Uterus (tissue), 4 donors: Measurements from ENCODE around the gene COG3. TPM values are rescaled to one million over a fixed set of nuclear protein-coding genes. Genes with fewer than 3 reads are reported as not detected.

Source experiments
- DNase-seq, 2 donors: peaks; one replicate each; pipeline ENCODE4 v3.0.0-alpha.2; 2019 to 2020
- H3K27ac ChIP-seq, 2 donors: fragments of 200-600 bp; sonication (generic); 1 replicate in 1 of 2; 2 replicates in 1 of 2; pipeline ENCODE4 v1.5.1; 2016 to 2018
- H3K27me3 ChIP-seq, 2 donors: fragments of 200-600 bp; sonication (generic); one replicate each; pipeline ENCODE4 v1.5.1; 2018 to 2019; ENCODE audit warnings: control low read depth in 1 of 2
- H3K36me3 ChIP-seq, 2 donors: fragments of 200-600 bp; sonication (generic); one replicate each; pipeline ENCODE4 v1.5.1; 2019; ENCODE audit warnings: control low read depth in 1 of 2
- H3K4me1 ChIP-seq, 2 donors: fragments of 200-600 bp; sonication (generic); one replicate each; pipeline ENCODE4 v1.5.1; 2018 to 2019; ENCODE audit warnings: control low read depth in 1 of 2
- H3K4me3 ChIP-seq, 2 donors: fragments of 200-600 bp; sonication (generic); 1 replicate in 1 of 2; 2 replicates in 1 of 2; pipeline ENCODE4 v1.5.1; 2018 to 2019; ENCODE audit warnings: mild to moderate bottlenecking in 1 of 2
- H3K9me3 ChIP-seq, 2 donors: fragments of 200-600 bp; sonication (generic); one replicate each; pipeline ENCODE4 v1.5.1; 2019; ENCODE audit warnings: control low read depth in 1 of 2
- POLR2A ChIP-seq, 2 donors: fragments of 450-650 bp; IDR thresholded peaks; one replicate each; pipeline ENCODE4 v1.6.1; 2016; ENCODE audit warnings: antibody characterized with exemption in 2 of 2, mild to moderate bottlenecking in 1 of 2, moderate library complexity in 1 of 2
- intact Hi-C: fragments of 100-400 bp; cut with DNase I; formaldehyde crosslinking; loops from one replicate; pipeline ENCODE4 v1.15.1; 2023; ENCODE audit warnings: low total_unique reads
- total RNA-seq, 4 donors: library from RNA; depleted of rRNA in 3 of 4; stranded (reverse); fragments of >200 nt in 3 of 4; gene quantifications; one replicate each; pipeline versions ENCODE4 v1.1.0 to v1.2.4, GENCODE V29; 2014 to 2023
- TF ChIP-seq, protein P1 (sequence below), 4 experiments: fragments of 200-600 bp in 2 of 4; fragments of 450-650 bp in 2 of 4; sonication (generic) in 2 of 4; IDR thresholded peaks; one replicate each; pipeline ENCODE4 v1.5.1; 2016 to 2019; ENCODE audit warnings: antibody characterized with exemption in 4 of 4, mild to moderate bottlenecking in 2 of 4, moderate library complexity in 1 of 4
- donor health status: DM: yes; HTN: yes; CAD: no.

The COG3 gene
- total RNA-seq, 4 donors from 2014 or later: 26.2 to 57.4 (median 36.5) TPM

- TF ChIP-seq POLR2A (IDR thresholded peaks at IDR 0.05): no peak
- TF ChIP-seq, protein P1, sequence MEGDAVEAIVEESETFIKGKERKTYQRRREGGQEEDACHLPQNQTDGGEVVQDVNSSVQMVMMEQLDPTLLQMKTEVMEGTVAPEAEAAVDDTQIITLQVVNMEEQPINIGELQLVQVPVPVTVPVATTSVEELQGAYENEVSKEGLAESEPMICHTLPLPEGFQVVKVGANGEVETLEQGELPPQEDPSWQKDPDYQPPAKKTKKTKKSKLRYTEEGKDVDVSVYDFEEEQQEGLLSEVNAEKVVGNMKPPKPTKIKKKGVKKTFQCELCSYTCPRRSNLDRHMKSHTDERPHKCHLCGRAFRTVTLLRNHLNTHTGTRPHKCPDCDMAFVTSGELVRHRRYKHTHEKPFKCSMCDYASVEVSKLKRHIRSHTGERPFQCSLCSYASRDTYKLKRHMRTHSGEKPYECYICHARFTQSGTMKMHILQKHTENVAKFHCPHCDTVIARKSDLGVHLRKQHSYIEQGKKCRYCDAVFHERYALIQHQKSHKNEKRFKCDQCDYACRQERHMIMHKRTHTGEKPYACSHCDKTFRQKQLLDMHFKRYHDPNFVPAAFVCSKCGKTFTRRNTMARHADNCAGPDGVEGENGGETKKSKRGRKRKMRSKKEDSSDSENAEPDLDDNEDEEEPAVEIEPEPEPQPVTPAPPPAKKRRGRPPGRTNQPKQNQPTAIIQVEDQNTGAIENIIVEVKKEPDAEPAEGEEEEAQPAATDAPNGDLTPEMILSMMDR (IDR thresholded peaks at IDR 0.05): no peak
- no peak for DNase-seq
- Histone ChIP-seq H3K27me3 (no peaks in the 10 kb centered on the region), H3K4me1 (no peaks in the 10 kb centered on the region), H3K4me3 (no peak overlapping the region), H3K36me3 (no peaks in the 10 kb centered on the region), H3K27ac (no peak overlapping the region), H3K9me3 (no peaks in the 10 kb centered on the region)
- intact Hi-C loops: no loop called here
Measured at GRCh38 chr13:45538382-45538781, 73.6 kb downstream of the COG3 start.

GRCh38 chr13:45540195-45540594 is 75.5 kb downstream of the COG3 start:
- intact Hi-C loops: no loop called here
- H3K4me3 ChIP-seq: no peak overlapping the region
- H3K4me1 ChIP-seq: no peaks in the 10 kb centered on the region
- no peak for DNase-seq
- H3K27me3 ChIP-seq: no peaks in the 10 kb centered on the region
- H3K9me3 ChIP-seq: no peaks in the 10 kb centered on the region
- no peaks in the 10 kb centered on the region for H3K36me3 ChIP-seq
- H3K27ac ChIP-seq: no peak overlapping the region
- TF ChIP-seq, protein P1 (IDR thresholded peaks at IDR 0.05): no peak
- TF ChIP-seq POLR2A (IDR thresholded peaks at IDR 0.05): no peak

DNA sequence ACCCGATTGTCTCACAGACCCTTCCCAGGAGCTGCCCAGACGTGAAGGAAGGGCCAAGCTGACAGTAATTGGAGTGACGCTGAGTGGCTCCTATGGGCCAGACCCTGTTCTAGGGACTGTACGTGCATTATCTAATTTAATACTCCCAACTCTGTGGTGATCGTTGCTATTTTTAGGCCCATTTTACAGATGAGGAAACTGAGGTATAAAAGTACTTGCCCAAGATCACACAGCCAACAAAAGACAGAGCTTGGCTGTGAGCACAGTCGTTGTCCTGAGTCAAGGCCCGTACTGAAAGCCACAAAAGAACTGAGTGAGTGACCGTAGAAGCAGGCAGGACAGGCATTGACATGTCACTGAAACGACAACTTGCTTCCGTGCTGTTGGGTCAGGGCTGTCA is 76.1 kb downstream of the COG3 start:
- intact Hi-C loops: no loop called here
- Histone ChIP-seq H3K27me3 (no peaks in the 10 kb centered on the region), H3K27ac (no peak overlapping the region), H3K9me3 (no peaks in the 10 kb centered on the region), H3K4me1 (no peaks in the 10 kb centered on the region), H3K4me3 (no peak overlapping the region), H3K36me3 (no peaks in the 10 kb centered on the region)
- DNase-seq: no peak
- no peak for TF ChIP-seq POLR2A (IDR thresholded peaks at IDR 0.05)
- TF ChIP-seq, protein P1 (IDR thresholded peaks at IDR 0.05): no peak

GRCh38 chr13:45541806-45542205 is 77.1 kb downstream of the COG3 start:
- intact Hi-C loops: no loop called here
- no peak for DNase-seq
- TF ChIP-seq POLR2A (IDR thresholded peaks at IDR 0.05): no peak
- TF ChIP-seq, protein P1 (IDR thresholded peaks at IDR 0.05): no peak
- H3K36me3 ChIP-seq: no peaks in the 10 kb centered on the region
- H3K27me3 ChIP-seq: no peaks in the 10 kb centered on the region
- H3K4me1 ChIP-seq: no peaks in the 10 kb centered on the region
- H3K27ac ChIP-seq: no peak overlapping the region
- no peak overlapping the region for H3K4me3 ChIP-seq
- no peaks in the 10 kb centered on the region for H3K9me3 ChIP-seq

GRCh38 chr13:45542391-45542790 is 77.7 kb downstream of the COG3 start:
- intact Hi-C loops: no loop called here
- TF ChIP-seq, protein P1 (IDR thresholded peaks at IDR 0.05): no peak
- TF ChIP-seq POLR2A (IDR thresholded peaks at IDR 0.05): no peak
- no peak overlapping the region for H3K27ac ChIP-seq
- no peak overlapping the region for H3K4me3 ChIP-seq
- no peaks in the 10 kb centered on the region for H3K4me1 ChIP-seq
- no peaks in the 10 kb centered on the region for H3K36me3 ChIP-seq
- H3K9me3 ChIP-seq: no peaks in the 10 kb centered on the region
- no peak for DNase-seq
- no peaks in the 10 kb centered on the region for H3K27me3 ChIP-seq
